H7 (cell line): ENCODE data around the gene CEP135. TPM values are rescaled to one million over a fixed set of nuclear protein-coding genes. Genes with fewer than 3 reads are reported as not detected.
"Not testable (repeated sequence)": the region's sequence is repeated elsewhere in the genome, so short reads cannot be mapped to it uniquely, and the experiment has no call there.

Source experiments
- DNase-seq: peaks from one replicate; pipeline ENCODE4 v3.0.0; 2012
- H3K27me3 ChIP-seq: 2 replicates; pipeline ENCODE4 v1.6.0; 2011; ENCODE audit warnings: mild to moderate bottlenecking, low read length; ENCODE audit not compliant: control insufficient read depth, insufficient read depth
- H3K36me3 ChIP-seq: replicated peaks from 2 replicates; pipeline ENCODE4 v1.5.1; 2011; ENCODE audit warnings: low read length; ENCODE audit not compliant: control insufficient read depth, insufficient read depth
- H3K4me3 ChIP-seq: 2 replicates; pipeline ENCODE4 v1.5.1; 2011; ENCODE audit warnings: low read depth, mild to moderate bottlenecking, control low read depth, low read length, moderate library complexity; ENCODE audit not compliant: insufficient read depth
- total RNA-seq: library from RNA; depleted of rRNA; stranded (reverse); fragments of >200 nt; shearing (Covaris generic); gene quantifications from 2 replicates; pipeline ENCODE4 v1.2.3, GENCODE V29; 2014

CEP135 gene
- total RNA-seq, 1 experiment from 2014 or later = 6.4 TPM

DNA sequence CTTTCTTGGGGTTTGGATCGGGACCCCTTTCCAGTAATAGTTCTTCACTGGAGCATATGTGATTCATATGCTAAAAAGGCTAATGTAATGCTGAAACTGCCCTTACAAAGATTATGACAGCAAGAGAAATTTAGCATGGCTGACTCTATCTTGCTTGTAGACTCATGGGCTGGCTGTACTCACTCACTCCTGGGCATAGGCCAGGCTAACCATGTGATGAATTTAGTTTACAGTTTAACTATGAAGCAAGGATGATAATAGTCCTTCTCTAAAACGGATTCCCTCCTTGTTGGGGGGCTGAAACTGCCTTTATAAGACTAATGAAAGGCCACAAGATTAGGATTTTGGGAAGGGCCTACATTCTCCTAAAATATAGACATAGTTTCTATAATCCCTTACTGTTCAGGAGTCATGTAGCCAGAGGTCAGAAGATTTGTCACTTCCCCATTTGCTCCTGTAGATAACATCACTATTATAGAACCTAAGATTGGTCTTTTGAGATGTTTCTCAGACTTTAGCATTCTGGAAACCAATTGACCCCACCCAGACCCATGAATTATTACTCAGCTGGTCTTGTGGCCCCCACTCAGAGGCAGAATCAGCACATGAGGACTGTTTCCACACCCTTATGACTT lies 20.8 kb upstream of the CEP135 start:
- no peaks in the 10 kb centered on the region for H3K27me3 ChIP-seq
- no peak for DNase-seq
- H3K4me3 ChIP-seq = no peak overlapping the region
- H3K36me3 ChIP-seq = no peaks in the 10 kb centered on the region

DNA sequence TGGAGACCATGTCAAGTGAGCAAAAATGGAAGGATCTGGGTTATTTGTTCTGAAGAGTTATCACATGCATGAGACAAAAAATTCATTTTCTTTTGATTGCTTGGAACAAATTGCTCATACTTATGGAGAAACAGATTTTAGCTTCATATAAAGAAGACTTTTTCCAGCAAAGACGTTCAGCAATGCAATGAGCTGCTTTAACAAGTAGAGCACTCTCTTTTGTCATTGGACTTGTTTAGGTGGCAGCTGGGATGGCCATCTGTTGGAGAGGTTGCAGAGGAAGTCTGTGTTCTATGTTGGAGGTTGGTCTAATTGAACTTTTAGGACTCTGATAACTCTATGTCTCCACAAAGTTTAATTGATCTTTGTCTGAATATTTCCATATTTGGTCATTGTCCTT lies 19.9 kb upstream of the CEP135 start:
- DNase-seq = no peak
- Histone ChIP-seq H3K4me3 (no peak overlapping the region), H3K36me3 (no peaks in the 10 kb centered on the region), H3K27me3 (no peaks in the 10 kb centered on the region)

DNA sequence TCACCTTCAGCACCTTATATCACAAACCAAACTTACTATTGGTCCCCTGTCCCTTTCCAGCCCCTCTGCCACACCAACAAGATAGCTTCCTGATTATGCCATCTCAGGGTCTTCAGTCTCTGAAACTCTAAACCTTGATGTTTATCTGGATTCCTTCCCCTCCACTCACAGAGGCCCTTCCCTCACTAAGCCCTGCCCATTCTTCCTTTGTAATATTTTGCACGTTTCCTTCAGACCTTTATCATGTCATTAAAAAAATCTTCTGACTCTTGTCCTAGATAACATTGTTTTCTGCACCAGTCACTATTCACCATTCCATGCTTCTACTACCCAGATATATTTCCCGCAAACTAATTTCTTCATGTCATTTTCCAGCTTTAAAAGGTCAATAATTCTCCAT lies 17.7 kb upstream of the CEP135 start:
- Histone ChIP-seq H3K27me3 (no peaks in the 10 kb centered on the region), H3K36me3 (no peaks in the 10 kb centered on the region), H3K4me3 (no peak overlapping the region)
- no peak for DNase-seq

DNA sequence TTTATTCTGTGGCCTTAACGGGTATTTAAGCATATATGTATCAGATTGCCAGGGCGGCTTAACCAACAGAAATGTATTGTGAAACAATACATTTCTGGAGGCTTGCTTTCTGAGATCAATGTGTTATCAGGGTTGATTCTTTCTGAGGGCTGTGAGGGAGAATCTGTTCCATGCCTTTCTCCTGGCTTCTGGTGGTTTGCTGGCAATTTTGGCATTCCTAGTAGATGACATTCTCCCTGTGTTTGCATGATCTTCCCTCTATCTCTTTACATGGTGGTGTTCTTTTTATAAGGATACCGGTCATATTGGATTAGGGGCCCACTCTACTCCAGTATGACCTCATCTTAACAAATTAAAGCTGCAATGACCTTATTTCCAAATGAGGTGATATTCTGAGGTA lies 16.9 kb upstream of the CEP135 start:
- no peaks in the 10 kb centered on the region for H3K27me3 ChIP-seq
- DNase-seq = no peak
- H3K4me3 ChIP-seq = no peak overlapping the region
- no peaks in the 10 kb centered on the region for H3K36me3 ChIP-seq

DNA sequence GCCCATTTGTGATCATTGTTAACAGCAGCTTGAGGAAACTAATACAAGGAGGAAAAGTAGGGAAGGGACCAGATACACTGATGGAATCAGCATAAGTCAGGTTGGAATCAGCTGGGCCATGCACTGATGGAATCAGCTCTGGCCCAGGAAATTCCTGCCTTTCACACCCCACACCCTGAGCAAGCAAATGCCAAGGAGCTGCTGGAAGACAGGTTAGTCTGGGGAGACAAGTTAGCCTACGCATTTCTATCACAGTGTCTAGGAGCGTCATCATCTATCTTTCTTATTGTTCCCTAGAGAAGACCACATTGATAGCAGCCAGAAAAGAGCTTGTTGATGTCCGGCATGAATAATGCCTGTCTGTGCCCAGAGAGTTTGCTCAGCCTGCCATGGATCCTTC lies 16.2 kb upstream of the CEP135 start:
- no peaks in the 10 kb centered on the region for H3K36me3 ChIP-seq
- no peaks in the 10 kb centered on the region for H3K27me3 ChIP-seq
- no peak for DNase-seq
- no peak overlapping the region for H3K4me3 ChIP-seq

DNA sequence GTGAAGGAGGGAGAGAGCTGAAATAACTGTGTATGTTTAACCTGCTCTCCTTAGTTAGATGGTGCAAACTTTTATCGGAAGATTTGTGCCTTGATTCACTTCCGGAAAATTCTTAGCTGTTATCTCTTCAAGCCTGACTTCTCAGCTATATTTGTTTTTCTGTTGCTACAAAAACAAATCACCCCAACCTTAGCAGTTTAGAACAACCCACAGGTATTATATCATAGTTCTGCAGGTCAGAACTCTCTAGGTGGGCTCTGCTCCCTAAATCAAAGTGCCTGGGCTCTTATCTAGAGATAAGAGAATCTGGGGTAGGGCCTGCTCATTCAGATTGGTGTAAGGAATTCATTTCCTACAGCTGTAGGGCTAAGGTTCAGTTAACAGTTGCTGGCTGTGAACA lies 15.1 kb upstream of the CEP135 start:
- Histone ChIP-seq H3K4me3 (no peak overlapping the region), H3K36me3 (no peaks in the 10 kb centered on the region), H3K27me3 (no peaks in the 10 kb centered on the region)
- no peak for DNase-seq

DNA sequence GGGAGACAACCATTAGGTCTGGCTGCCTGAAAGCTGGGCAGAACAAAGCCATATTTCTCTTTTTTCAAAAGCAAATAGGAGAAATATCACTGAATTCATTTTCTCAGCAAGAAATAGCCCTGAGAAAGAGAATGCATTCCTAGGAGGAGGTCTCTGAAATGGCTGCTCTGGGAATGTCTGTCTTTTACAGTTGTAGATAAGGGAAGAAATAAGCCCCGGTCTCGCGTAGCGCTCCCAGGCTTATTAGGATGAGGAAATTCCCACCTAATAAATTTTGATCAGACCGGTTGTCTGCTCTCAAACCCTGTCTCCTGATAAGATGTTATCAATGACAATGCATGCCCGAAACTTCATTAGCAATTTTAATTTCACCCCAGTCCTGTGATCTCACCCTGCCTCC lies 12.8 kb upstream of the CEP135 start:
- H3K27me3 ChIP-seq, H3K4me3 ChIP-seq, H3K36me3 ChIP-seq, DNase-seq: not testable (repeated sequence)

DNA sequence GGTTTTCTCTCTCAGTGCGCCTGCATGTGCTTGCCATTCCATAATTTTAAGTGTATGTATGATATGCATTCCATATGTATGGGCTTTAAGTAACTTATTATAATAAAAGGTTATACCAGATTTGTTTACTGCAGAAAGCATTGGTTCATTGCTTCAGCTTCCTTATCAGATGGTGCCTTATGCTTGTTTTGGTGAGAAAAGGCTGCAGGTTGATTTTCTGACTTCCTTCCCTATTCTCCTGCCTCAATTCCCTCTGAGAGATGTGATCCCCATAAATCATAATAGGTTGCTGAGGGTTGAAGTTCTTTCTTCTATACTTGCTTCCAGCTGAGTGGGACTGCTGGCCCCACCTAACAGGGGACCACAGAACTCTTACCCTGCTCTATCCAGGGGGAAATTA lies 10.3 kb upstream of the CEP135 start:
- Histone ChIP-seq H3K36me3 (no peaks in the 10 kb centered on the region), H3K27me3 (no peaks in the 10 kb centered on the region), H3K4me3 (no peak overlapping the region)
- no peak for DNase-seq

DNA sequence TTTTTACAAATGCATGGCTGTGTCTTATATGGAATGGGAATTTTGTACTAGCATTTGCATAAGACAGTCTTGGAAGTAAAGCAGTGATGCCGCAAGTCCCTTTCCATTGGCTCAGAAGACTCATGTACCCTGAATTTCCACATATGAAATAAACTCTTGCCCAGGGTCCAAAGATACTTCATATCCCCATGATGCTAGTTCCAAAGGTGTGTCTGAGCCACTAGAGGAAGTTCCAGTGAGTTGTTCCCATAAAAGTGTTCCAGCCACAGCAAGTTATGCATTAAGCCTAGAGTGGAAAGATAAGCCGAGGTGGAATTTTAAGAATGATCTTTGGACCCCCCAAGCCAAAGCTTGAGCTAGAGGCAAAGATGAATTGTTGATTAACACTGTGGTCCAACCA lies 9.3 kb upstream of the CEP135 start:
- Histone ChIP-seq H3K4me3 (no peak overlapping the region), H3K27me3 (no peaks in the 10 kb centered on the region), H3K36me3 (no peaks in the 10 kb centered on the region)
- DNase-seq = no peak

DNA sequence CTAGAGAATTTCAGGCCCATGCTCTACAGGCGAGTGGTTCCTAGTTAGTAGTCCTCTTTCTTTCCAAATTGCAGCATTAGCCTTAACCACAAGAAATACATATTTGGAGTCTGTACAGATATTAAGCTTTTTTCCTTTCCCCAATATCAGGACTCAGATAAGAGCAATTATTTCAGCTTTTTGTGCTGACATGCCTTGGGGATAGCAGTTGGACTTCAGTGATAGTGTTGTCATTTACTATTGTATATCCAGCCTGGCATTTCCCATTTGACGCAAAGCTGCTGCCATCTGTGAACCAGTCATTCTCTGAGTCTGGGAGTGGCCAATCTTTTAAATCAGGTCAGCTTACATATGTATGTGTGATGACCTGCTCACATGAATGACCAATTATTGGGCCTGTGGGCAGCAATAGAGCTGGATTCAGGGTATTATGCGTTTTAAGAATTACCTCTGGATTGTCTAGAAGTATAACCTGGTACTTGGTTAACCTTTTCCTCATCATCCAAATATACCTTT lies 6.8 kb upstream of the CEP135 start:
- no peaks in the 10 kb centered on the region for H3K27me3 ChIP-seq
- no peak for DNase-seq
- no peaks in the 10 kb centered on the region for H3K36me3 ChIP-seq
- no peak overlapping the region for H3K4me3 ChIP-seq

DNA sequence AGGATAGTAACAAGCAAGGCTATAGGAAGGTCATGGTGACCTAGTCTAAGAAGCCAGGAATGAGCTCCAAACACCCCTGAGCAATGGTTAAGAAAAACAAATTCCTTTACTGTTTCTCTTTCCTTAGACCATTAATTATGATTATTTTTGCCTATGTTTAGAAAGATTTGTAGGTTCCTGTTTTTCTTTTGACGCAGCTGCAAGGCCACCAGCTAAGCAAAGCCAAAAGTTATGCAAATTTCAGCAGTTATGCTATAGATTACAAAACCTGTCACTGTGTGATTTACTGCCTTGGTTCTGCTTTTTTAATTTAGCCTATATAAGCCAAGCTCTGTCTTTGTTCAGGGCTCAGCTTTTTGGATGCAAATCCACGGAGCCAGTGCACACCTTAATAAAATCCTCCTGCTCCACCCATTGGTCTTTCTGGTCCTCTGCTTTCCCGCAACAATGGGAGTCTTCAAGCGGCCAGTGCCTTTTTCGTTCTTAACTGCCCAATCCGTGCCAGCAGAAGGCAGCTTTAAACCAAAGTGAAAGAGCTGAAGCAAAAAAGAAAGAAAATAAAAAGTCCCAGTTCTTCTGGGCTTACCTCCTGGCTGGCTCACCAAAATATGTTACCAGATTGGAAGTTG lies 1.4 kb upstream of the CEP135 start:
- DNase-seq = no peak
- H3K4me3 ChIP-seq = no peak overlapping the region
- H3K27me3 ChIP-seq = no peaks in the 10 kb centered on the region
- H3K36me3 ChIP-seq = no peaks in the 10 kb centered on the region

DNA sequence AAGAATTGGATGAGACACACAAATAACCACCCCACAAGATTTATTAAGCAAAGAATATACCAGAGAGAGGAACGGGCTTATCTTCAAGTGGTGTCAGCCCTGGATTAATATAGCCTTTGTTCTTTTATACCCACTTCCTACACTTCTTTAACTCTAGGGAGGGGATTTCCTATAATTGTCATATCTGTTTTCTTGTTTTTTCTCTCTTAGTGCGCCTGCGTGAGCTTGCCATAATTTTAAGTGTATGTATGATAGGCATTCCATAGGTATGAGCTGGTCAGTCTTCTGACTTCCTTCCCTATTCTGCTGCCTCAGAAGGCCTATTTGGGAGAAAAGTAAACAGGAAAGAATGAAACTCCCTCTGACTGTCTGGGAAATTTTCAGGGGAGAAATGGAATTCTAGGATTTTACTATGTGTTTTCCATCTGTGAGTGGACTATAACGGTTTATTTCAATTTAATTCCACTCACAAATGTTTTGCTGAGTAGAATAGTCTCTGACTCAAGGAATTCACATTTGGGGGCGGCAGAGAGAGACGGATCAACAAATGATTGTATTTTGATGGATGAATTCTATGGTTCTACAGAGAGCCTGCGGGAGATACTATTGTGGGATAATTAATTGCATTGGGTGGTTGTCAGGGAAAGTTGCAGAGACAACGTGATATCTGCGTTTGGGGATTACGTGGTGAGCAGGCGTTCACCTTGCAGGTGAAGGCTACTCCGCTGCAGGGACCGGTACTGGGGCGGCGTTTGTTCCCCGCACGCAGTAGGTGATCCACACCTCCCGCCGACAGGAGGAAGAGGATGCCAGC lies 626 bp upstream of the CEP135 start:
- Histone ChIP-seq H3K27me3 (no peaks in the 10 kb centered on the region), H3K36me3 (no peaks in the 10 kb centered on the region), H3K4me3 (peak overlapping the region; percentile 65)
- DNase-seq = no peak

DNA sequence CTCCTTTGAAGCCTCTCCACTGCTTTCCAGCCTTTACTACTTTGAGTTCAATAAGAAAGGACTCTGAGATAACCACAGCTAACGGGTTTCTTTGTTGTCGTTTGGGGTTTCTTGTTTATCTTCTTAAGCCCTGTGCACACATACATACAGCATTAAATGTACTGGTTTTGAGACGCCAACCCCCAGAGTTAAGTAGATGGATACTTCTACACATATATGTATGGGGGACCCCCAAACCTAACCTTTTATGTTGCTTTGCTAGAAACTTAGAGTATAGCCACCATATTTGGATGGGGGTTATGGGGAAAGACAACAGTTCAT lies 697 bp downstream of the CEP135 start:
- DNase-seq = no peak
- Histone ChIP-seq H3K27me3 (no peaks in the 10 kb centered on the region), H3K4me3 (peak overlapping the region; percentile 65), H3K36me3 (no peaks in the 10 kb centered on the region; the same call in 1 of the 2 replicates)

DNA sequence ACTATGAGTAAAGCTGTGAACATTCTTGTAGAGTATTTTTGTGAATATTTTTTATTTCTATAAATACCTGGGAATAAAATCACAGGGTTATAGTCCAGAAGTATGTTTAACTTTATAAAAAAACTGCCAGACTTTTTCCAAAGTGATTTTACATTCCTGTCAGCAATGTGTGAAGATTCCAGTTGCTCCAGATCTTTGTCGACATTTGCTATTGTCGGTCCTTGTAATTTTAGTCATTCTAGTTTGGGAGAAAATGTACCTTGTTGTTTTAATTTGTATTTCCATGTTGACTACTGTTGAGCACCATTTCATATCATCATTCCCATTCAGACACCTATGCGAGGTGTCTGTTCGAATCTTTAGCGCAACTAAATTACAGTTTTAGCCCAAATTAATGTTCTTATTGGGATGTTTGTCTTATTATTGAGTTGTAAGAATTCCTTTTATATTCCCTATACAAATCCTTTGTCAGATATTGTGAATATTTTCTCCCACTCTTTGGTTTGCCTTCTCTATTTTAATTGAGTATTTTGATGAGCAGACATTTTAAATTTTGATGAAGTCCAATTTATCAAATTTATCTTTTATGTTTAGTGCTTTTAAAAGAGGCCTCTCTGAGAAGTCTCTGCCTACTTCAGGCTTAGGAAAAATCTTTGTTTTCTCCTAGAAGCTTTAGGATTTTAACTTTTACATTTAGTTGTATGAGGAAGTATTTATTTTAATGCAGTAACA lies 2.6 kb downstream of the CEP135 start:
- Histone ChIP-seq H3K36me3 (no peaks in the 10 kb centered on the region; the same call in 1 of the 2 replicates), H3K27me3 (no peaks in the 10 kb centered on the region), H3K4me3 (no peak overlapping the region)
- DNase-seq = no peak
